Hippocampal formation (tissue), 2 donors: ENCODE data around the gene PPP1R13L.

Experiments
- DNase-seq, 2 donors: peaks; one replicate each; lab custom pipeline; 2025; lab: John Stamatoyannopoulos, UW

Gene PPP1R13L

GRCh38 chr19:45368127-45368526, 36.7 kb downstream of the PPP1R13L start:
- no peak for DNase-seq

- DNase-seq = no peak
These were observed 40.2 kb downstream of the PPP1R13L start for GRCh38 chr19:45364696-45365095.

- no peak for DNase-seq
These were observed 40.9 kb downstream of the PPP1R13L start for GRCh38 chr19:45363861-45364459.

- DNase-seq = no peak
These were observed 42.6 kb downstream of the PPP1R13L start for GRCh38 chr19:45362291-45362690.

- DNase-seq = no peak
These were observed 43.3 kb downstream of the PPP1R13L start for GRCh38 chr19:45361608-45362007.

- DNase-seq = no peak
These were observed 46.6 kb downstream of the PPP1R13L start for GRCh38 chr19:45358213-45358792.

- no peak for DNase-seq
These were observed 47.5 kb downstream of the PPP1R13L start for GRCh38 chr19:45357445-45357783.

GRCh38 chr19:45356760-45357444, 48.0 kb downstream of the PPP1R13L start:
- no peak for DNase-seq

- no peak for DNase-seq
These were observed 49.0 kb downstream of the PPP1R13L start for GRCh38 chr19:45355910-45356309.

GRCh38 chr19:45355402-45355801, 49.5 kb downstream of the PPP1R13L start:
- DNase-seq = no peak

GRCh38 chr19:45354241-45354842, 50.5 kb downstream of the PPP1R13L start:
- DNase-seq = no peak

GRCh38 chr19:45352914-45353796, 51.7 kb downstream of the PPP1R13L start:
- no peak for DNase-seq

GRCh38 chr19:45352471-45352870, 52.4 kb downstream of the PPP1R13L start:
- no peak for DNase-seq

- DNase-seq = no peak
These were observed 52.8 kb downstream of the PPP1R13L start for GRCh38 chr19:45352062-45352461.

- no peak for DNase-seq
These were observed 53.4 kb downstream of the PPP1R13L start for GRCh38 chr19:45351401-45351952.

GRCh38 chr19:45350477-45351058, 54.3 kb downstream of the PPP1R13L start:
- DNase-seq = no peak

GRCh38 chr19:45349430-45349941, 55.4 kb downstream of the PPP1R13L start:
- DNase-seq = no peak

GRCh38 chr19:45349126-45349415, 55.8 kb downstream of the PPP1R13L start:
- no peak for DNase-seq

- DNase-seq = no peak
These were observed 56.3 kb downstream of the PPP1R13L start for GRCh38 chr19:45348367-45349125.

- DNase-seq = no peak
These were observed 57.1 kb downstream of the PPP1R13L start for GRCh38 chr19:45347570-45348366.
